Femur (tissue), 1 donor: Measurements from ENCODE around the gene E2F4.

Source experiments
- DNase-seq: peaks from one replicate; pipeline ENCODE4 v3.0.0-alpha.2; 2017

The E2F4 gene

DNA sequence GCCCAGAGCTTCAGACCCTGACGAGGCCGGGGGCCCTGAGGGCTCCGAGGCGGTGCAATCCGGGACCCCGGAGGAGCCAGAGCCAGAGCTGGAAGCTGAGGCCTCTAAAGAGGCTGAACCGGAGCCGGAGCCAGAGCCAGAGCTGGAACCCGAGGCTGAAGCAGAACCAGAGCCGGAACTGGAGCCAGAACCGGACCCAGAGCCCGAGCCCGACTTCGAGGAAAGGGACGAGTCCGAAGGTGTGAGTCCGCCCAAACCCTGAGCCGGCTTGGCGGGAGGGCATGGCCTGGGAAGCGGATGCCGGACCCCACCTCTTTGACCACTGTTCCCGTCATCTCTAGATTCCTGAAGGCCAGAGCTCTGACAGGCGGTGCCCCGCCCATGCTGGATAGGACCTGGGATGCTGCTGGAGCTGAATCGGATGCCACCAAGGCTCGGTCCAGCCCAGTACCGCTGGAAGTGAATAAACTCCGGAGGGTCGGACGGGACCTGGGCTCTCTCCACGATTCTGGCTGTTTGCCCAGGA, 17.2 kb upstream of the E2F4 start:
- DNase-seq = peak; percentile 35

DNA sequence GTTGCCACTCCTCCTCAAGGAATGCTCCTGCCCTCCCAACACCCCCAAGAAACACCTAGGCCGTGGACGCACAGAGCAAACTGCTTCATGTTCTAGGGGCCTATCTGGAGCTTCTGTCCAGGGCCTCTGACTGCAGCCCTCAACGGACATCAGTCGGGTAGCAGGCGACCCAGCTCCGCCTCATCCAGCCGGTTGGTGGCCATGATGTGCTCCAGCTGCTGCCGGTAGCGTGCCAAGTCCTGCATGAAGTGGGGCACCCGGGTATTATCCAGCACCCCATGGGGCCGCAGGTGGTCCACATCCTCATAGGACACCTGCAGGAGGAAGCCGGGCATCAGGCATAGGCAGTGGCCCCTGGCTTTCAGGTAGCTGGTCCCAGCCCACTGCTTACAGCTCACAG, 15.3 kb upstream of the E2F4 start:
- no peak for DNase-seq

DNA sequence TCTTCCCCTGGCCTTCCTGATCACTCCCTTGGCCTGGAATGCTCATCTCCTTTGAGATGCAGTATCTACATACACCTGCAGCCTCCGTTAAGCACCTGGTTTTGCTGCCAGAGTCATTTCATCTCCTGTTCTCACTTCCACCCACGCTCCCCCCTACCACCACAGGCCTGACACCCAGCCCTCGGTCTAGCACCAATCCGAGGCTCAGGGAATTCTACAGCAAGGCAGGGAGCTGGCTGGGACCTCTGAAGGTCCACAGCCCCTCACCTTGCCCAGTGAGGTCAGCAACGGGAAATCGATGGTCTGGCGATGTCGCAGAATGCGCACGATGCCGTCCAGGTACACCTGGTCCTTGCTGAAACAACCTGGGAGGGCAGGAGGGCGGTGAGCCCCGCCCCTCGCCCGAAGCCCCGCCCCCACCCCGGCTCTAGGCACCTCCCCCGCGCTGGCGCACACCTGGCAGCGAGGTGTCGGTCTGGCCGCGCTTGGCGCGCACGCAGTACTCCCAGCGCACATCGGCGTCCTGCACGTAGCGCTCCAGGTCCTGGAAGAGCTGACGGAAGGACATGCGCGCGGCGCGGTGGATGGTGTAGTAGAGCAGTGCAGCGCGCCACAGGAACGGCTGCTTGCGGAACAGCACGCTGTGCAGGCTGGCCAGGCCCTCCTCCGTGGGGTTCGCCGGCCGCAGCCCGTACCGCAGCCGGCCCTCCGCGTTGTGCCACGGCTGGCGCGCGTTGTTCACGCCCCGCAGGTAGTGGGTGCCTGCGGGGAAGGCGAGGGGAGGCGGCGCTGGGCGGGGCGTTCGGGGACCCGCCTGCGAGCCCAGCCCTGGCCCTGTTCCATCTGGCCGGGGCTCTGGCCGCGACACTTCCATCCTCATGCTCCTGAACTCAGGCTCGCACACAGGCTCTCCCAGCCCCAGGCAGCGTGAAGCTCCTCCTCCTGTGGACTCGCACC, 13.9 kb upstream of the E2F4 start:
- DNase-seq = no peak

DNA sequence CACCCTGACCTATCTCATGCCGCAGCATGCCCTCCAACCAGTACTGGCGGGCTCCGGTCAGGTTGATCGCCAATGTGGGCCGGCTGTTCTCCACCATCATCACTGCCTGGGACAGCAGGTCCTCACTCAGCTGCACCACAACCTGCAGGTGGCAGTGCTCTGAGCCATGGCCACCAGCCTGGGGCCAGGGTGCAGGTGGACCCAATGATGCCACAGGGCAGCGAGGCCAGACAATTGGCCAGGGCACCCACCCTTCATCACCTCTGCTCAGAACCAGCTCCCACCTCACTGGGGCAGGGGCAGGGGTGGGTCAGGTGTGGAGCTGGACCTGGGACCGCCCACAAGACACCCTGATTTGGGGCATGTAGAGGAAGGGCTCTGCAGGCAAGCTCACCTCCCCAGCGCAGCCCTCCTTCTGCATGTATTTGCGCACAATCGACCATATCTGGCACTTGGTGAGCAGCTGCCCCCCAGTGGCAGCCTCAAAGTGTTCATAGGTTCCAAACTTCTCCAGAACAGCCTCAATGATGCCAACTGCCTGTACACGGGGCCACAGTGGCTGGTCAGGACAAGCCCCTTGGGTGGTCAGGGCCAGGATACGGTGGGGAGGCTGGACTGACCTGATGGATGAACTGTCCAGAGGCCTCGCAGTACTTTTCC, 12.4 kb upstream of the E2F4 start:
- no peak for DNase-seq

DNA sequence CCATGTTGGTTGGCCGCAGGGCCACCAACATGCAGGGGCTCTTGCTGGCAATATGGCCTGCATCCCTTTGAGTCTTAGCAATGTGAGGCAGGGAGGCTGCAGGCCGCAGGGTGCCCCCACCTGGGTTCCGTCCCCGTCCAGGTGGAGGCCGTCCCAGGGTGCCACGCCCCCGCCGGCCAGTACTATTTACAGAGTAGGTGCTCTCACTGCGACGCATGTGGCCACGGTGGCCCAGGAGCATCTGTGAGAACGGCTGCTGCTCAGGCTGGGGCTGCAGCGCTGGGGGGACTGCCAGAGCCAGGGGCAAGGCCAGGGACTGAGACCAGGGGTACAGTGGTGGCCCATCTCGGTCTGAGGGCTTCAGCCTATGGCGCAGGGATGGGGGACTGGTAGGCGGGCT, 11.8 kb upstream of the E2F4 start:
- DNase-seq = no peak

DNA sequence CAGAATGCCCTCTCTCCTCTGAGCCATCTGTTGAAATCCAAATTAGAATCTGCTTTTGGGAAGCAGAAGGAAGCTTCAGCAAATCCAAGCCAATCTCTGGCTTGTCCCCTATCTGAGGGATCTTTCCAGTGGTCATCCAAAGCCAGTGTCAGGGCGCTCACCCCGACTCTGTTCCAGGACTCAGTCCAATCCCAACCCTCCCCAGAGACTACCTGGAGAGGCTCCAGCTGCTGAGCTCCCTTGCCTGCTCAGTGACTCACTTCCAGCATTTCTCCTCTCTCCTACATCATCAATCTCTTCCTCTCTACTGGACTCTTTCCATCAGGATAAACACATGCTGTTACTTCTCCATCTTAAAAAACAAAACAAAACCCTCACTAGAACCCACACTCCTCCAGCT, 10.6 kb upstream of the E2F4 start:
- no peak for DNase-seq

DNA sequence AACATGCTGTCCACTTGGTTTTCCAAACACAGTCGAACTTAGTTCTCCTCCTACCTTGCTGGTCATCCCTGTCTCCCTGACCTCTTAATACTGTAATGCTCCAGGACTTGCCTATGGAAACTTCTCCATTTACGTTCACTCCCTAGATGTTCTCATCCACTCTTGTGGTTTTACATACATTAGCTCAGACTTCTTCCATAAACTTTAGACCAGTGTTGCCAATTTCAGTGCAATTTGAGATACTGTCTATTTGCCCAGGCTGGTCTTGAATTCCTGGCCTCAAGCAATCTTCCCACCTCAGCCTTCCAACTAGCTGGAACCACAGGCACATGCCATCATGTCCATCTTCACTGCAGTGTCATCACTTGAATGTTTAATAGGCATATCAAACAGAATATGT, 9.7 kb upstream of the E2F4 start:
- no peak for DNase-seq

DNA sequence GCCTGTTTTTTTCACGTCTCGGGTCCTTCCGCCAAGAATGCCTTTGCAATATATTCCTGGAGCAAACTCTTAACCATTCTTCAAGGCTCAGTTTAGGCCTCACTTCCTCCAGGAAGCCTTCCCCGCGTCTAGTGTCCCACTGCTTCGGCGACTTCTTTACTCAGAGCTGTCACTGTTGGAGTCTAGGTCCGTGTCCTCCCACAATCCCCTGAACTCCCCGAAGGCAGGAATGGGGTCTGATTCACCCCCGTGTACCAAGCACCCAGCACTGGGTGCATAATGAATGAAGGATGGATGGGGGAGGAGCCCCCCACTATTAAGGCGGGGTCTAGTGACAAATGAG, 8.7 kb upstream of the E2F4 start:
- no peak for DNase-seq

DNA sequence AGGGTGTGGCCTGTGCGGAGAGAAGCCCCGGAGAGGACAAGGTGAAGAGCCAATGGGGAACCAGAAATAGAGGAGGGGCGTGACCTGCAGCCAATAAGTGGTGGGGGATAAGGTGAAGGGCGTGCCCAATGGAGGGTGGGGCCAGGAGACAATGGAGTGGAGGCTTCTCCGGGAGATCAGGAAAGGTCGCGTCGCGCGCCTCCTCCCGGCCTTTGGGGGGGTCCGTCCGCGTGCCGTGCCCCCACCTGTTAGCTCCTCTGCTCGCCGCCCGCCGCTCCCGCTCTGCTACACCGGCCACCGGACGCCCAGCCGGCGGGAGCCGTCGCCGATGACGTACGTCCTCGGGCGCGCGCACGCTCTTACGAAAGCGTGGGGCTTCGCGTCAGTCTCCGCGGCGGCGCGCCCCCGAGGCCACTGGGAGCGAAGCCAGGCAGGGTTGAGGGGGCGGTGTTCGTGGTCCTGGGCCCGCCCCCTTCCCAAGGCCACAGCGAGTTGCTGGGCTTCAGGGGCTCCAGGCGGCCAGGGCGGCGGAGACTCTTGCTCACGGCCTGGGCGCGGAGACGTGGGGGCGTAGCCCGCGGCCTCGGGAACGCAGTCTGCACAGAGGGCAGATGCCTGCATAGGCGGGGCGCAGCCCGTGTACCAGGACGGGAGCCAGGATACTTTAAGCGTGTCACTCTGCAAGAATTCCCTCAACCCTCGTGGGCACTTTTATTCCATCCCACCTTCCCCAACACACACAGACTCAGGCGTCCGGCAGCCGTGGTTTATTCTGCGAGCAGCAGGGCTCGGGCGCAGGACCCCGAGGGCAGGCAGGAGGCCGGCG, 8.1 kb upstream of the E2F4 start, which contains the start of gene MATCAP1:
TSS of gene MATCAP1 (minus strand) at position 337 of the 826 bp plus-strand sequence. CDS start 3,353 bp downstream, outside the sequence.
- DNase-seq = peak; percentile 97

DNA sequence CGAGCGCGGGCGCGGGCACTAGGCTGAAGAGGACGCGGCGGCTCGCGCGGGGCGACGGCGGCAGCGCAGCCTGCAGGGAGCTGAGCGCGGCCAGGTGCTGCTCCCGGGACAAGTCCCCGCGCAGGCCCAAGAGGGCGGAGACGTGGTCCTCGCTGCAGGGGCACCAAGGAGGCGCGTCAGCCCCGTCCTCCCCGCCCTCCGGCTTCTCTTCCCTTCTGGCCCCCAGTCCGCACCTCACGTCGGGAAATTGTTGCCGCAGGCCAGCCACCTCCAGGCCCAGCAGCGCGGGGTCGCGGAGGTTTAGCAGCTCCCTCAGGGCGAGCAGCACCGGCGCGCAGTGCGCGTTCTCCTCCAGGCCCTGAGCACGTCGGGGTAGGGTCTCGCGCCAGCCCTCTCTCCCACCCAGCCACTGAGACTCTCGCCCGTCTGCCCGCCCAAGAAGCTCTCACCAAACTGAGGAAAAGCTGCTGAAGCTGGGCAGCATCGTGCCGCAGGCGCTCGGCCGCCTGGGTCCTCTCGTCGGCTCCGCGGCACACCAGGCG, 7.4 kb upstream of the E2F4 start:
- no peak for DNase-seq

DNA sequence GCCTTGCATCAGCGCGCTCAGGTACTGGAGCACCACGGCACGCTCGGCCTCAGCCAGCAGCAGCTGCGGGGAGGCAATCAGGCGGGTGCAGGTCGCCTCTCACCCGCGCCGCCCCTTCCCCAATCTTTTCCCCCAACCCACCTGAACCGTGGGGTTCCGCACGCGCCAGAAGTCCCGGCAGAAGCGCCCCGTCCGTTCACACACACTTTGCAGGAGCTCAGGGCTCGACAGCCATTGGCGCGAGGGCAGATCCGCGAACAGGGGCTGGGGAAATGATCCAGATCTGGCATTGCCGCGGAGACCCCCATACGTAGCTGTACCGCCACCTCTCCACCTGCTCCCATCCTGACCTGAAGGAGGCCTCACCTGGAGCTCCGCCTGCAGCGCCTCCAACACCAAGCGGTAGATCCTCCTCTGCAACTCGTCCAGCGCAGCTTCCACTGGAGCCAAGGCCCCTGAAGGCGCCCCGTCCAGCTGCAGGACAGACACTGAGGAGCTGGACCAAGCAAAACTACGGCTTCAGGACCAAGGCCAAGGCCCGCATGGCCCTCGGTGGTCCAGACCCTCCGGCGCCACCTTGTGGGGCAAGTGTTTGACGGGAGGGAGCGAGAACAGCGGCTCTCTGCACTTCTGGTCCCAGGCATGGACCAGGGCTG, 6.8 kb upstream of the E2F4 start:
- peak; percentile 94 for DNase-seq

DNA sequence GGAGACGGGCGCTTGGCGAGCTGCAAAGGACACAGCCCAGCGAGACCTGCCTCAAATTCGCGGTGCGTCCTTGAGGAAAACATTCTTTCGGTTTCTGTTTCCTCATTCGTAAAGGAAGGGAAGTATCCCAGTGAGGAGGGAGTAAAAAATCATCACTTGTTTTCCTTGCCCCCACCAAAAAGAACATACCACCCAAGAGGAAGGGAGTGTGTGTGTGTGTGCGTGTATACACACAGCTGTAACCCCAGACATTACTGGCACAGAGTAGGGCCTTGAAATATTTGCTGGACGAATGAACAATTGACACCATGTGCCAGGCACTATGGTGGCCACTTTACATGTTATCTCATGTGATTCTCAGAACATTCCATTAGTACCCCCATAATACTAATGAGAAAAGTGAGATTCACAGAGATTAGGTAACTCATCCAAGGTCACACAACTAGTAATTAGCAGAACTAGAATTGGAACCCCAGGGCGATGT, 6.3 kb upstream of the E2F4 start:
- no peak for DNase-seq

DNA sequence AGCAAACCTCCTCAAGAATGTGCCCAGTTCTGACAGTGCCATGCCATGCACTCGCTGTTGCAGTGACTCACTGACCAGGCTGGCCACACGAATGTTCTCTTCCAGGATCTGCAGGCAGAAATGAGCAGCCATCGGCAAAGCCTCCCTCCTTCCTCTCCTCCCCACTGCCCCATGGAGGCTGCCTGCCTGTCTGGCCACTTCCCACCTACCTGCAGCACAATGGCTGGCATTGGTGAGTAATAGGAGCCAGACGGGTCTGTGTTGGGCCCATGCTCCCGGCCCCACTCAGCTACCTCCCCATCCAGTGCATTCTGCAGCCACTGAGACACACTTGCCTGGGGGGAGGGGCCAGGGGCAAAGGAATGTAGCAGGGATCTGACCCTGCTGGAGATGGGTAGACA, 5.4 kb upstream of the E2F4 start:
- DNase-seq = no peak

DNA sequence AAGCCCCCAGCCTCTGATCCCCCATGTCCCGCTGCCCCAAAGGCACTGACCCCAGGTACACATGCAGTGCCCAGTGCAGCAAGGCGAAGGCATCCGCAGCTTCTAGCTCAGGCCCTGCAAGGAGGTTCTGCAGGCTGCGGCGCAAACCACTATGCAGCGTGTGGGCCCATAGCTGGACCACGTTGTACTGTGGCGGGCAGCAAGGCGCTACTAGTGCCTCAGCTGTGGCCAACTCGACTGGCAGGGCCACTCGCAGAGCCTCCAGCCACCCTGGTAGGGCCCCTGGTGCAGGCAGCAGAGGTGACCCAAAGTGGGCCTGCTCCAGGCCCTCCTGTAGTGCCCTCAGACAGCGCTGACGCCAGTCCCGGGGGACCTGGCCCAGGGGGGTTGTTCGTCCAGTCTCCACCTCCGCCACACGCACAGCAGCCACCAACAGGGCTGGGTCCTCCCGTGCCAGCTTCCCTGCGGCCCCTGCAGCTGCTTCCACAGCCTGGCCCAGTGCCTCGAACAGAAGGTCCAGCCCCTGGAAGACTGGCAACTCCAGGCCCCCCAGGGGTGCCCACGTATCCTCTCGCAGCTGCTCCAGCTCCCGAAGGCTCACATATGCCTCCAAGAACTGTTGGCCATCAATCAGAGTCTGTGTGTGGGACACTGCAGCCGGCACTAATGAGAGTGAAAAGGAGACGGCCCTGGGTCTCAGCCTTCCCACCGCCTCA, 4.6 kb upstream of the E2F4 start:
- DNase-seq = peak; percentile 68

DNA sequence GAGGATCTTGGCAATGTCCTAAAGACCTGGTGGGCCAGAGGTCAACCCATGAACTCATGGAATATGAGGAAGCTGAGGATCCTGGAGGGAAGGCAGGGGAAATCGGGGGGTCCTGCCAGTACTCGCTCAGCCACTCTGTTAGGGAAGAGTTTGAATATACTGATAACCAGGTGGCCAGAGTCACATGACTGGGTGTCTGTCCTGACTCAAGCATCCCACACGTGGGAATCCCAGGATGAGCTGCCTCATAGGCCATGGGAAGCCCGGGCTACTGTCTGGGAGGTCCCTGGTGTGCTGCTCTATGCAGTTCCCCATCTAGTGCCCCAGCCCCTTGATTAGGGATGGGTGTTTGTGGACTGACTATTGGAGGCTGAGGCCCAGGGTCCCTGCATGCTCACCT, 3.6 kb upstream of the E2F4 start:
- DNase-seq = no peak

DNA sequence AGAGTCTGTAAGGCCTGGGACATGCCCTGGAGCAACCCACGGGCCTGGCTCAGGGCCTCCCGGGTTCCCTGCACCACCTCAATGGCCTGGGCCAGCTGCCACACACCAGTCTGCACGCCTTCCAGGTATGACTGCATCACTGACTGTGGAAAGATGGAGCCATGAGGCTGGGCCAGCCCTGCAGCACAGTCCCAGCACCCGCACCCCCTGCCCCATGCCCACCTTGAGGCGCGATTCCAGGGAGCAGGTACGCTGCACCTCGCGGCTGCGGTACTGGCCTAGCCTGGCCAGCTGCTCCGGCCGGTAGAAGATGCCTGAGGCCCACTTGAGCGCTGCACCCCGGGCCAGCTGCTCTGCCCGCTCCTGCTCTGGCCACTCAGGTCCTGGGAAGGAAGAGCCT, 3.2 kb upstream of the E2F4 start:
- no peak for DNase-seq

DNA sequence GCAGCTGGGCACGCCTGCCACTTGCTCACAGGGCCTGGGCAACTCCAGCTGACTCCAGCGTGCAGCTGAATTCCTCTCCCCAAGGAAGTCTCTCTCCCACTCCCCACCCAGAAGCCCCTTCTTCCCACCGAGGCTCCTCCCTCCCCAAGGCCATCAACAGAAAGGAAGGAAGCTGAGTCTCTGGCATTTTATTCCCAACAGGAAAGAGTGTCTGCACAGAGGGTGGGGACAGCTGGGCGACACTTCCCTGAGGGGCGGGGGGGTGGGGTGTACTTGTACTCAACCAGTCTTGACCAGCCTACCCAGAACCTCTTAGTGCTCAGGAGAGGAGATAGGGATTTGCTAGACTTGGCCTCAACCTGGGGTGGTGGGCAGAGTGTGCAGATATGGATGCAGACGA, 1.9 kb upstream of the E2F4 start, which contains the start of gene EXOC3L1:
TSS of gene EXOC3L1 (minus strand) at position 96 of the 400 bp plus-strand sequence. CDS start 460 bp downstream, outside the sequence.
- no peak for DNase-seq

DNA sequence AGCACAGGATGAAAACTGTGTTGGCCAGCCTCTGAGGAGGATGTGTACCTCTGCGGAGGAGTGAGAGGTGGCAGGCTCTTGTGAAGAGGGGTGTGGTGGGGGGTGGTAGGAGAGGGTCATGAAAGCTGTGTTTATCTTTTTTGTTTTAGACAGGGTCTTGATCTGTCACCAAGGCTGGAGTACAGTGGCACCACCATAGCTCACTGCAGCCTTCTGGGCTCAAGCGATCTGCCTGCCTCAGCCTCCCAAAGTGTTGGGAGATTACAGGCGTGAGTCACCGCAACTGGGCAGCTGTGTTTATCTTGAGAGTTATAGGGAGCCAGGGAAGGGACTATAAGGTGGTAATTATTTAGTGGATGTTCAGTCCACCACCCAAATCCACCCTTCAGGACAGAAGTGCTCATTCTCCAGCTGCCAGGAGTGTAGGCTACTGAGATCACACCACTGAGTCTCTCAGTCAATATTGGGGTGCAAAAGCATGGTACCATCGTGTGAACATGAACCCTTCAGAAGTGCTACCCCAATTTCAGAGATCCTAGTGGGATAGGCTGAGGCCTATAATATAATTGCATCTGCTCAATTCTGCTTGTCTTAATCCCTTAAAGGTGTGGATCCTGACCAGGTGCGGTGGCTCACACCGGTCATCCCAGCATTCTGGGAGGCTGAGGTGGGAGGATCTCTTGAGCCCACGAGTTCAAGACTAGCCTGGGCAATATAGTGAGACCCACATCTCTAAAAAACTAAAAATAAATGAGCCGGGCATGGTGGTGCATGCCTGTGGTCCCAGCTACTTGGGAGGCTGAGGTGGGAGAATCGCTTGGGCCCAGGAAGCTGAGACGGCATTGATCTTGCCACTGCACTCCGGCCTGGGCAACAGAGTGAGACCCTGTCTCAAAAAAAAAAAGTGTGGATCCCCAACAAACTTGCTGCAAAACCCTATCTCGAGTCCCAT, 1.2 kb upstream of the E2F4 start:
- DNase-seq = no peak

DNA sequence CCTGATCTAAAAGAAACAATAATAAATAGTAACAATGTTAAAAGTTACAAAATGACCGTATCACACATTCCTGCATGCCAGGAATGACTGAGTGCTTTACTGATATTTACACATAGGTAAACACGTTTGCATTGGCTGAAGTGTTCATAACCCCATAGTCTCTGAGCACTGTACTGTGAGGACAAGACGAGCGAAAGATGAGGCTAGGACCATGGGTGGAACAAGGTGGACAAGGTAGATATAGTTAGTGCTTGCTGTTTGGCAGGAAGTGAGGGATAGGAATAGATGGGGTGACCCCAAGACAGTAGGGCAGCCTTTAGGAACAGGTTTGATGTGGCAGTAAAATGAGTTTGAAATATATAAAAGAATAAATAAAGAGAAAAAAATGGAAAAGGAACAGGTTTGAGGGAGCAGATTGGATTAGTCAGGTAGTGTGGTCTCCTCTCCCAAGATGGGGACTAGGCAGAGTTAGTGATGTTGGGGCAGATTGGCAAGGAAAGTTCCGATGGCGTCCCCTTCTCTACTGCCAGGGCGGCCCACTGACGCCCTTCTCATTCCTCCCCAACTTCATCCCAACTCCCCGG, 452 bp upstream of the E2F4 start:
- DNase-seq = no peak
